ENCODE results near the gene CERS6.

DNA sequence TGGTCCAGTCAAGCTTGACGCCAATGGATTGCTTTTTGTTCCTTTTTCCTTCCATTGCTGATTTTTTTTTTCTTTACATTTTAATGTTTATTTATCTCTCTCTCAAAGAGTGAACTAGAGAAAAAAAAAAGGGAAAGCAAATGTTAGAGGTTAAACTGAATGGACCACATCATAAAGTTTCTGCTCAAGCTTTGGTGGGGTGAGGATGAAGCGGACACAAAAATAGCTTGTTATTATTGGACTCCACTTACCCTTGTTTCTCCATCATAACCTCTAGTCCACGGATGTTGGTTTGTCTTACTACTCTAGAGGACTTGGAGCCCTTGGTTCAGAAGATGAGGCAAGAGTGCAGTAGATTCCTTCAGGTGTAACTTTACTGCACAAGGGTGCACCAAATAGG lies 27.6 kb upstream of the CERS6 start:
- TF ChIP-seq GATA3 (IDR thresholded peaks at IDR 0.05; ENCODE audit: low read depth, low read length): no peak
- TF ChIP-seq GATA2 (IDR thresholded peaks at IDR 0.05; ENCODE audit: low read depth, low read length): no peak
